Skeletal muscle tissue (tissue), 4 donors: ENCODE data around the gene GFPT2. TPM values are rescaled to one million over a fixed set of nuclear protein-coding genes. Genes with fewer than 3 reads are reported as not detected.

Experiments
- H3K27ac ChIP-seq: one replicate; pipeline ENCODE4 v1.7.0; 2013; ENCODE audit warnings: mild to moderate bottlenecking, low read depth, low read length, inconsistent platforms
- H3K27me3 ChIP-seq, 3 donors: one replicate each; pipeline ENCODE4 v1.7.0; 2013; ENCODE audit warnings: low read length in 3 of 3; ENCODE audit not compliant: control insufficient read depth in 3 of 3, insufficient read depth in 3 of 3
- H3K36me3 ChIP-seq, 3 donors: one replicate each; pipeline ENCODE4 v1.7.0; 2013; ENCODE audit warnings: low read length in 3 of 3; ENCODE audit not compliant: control insufficient read depth in 3 of 3, insufficient read depth in 3 of 3
- H3K4me1 ChIP-seq, 3 donors: one replicate each; pipeline ENCODE4 v1.7.0; 2013; ENCODE audit warnings: low read length in 3 of 3, mild to moderate bottlenecking in 3 of 3; ENCODE audit not compliant: control insufficient read depth in 3 of 3, insufficient read depth in 3 of 3
- H3K4me3 ChIP-seq, 3 donors: one replicate each; pipeline ENCODE4 v1.7.0; 2013; ENCODE audit warnings: low read length in 3 of 3
- H3K9ac ChIP-seq, 3 donors: one replicate each; pipeline ENCODE4 v1.7.0; 2013; ENCODE audit warnings: low read length in 3 of 3, mild to moderate bottlenecking in 3 of 3, moderate library complexity in 2 of 3, low read depth in 1 of 3
- H3K9me3 ChIP-seq, 3 donors: one replicate each; pipeline ENCODE4 v1.7.0; 2013; ENCODE audit warnings: low read length in 3 of 3; ENCODE audit not compliant: control insufficient read depth in 3 of 3
- total RNA-seq: library from RNA; depleted of rRNA; stranded (reverse); fragments of >200 nt; gene quantifications from one replicate; pipeline ENCODE4 v1.2.3, GENCODE V29; 2014
- donor health status: Osteomylitis.

The GFPT2 gene
- 9.9 TPM for total RNA-seq

DNA sequence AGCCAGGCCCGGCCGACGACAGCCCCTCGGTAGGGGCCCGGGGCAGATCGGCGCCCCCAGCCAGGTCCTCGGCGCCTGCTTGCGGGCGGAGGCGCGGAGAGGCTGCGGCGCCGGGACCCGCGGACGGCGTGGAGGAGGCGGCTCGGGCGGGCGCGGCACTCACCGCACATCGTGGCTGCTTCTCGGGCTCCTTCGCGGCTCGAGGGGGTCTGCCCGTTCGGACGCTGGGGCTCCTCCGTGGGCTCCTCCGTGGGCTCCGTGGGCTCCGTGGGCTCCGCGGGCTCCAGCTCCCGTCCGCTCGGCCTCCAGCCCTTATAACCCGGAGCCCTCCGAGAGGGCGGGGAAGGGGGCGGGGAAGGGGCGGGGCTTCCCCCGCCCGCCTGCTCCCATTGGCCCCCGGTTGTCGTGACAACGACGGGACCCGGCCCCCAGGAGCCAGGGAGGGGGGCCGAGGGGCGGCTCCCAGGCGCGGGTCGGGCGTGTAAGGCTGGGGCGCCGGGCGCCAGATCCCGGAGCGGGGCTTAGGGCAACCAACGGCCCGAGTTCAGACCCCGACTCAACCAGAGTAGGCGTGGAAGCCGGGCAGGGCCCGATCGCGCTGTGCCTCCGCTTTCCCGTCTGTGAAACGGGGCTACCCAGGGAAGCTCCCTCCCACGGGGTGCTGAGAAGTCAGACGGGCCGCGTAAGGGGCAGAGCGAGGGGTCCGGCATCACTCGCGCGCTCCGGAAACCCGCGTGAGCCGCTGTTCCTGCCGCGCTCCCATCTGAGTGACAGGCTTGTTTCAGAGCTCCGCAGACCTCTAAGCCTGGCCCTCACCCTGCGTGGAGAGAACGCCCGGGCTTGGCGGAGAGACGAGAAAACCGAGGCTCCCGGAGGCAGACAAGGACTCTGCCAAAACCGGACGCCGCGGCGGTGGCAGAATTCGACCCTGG is at the start of gene GFPT2:
TSS of gene GFPT2 (minus strand) at position 289 of the 932 bp plus-strand sequence. CDS start at position 170, 119 bp downstream.
- H3K9ac ChIP-seq: peak within 1 kb of the TSS; percentile 57 to 66 (median 62)
- peak within 1 kb of the TSS; percentile 60 for H3K27ac ChIP-seq
- peaks cover 19 to 44% (median 40%) of the 10 kb centered on the region in 3 donors for H3K27me3 ChIP-seq
- no peaks in the 10 kb centered on the region for H3K36me3 ChIP-seq
- peak within 1 kb of the TSS; percentile 67 to 72 (median 70) for H3K4me3 ChIP-seq
- H3K9me3 ChIP-seq: no peaks in the 10 kb centered on the region
- peaks cover 6 to 14% (median 11%) of the 10 kb centered on the region in 3 donors for H3K4me1 ChIP-seq

DNA sequence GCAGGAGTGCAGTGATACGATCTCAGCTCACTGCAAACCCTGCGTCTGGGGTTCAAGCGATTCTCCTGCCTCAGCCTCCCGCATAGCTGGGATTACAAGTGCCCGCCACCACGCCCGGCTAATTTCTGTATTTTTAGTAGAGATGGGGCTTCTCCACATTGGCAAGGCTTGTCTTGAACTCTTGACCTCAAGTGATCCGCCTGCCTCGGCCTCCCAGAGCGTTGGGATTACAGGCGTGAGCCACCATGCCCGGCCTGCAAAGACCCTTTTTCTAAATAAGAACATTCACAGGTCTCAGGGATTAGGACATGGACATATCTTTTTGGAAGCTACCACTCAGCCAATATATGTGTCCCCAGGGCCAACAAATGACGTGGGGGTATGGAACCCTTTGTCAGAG is 49.6 kb upstream of the GFPT2 start:
- Histone ChIP-seq H3K27me3 (no peaks in the 10 kb centered on the region), H3K36me3 (no peaks in the 10 kb centered on the region), H3K4me1 (no peaks in the 10 kb centered on the region), H3K9me3 (peaks cover 3 to 4% (median 4%) of the 10 kb centered on the region in 3 donors), H3K27ac (no peak overlapping the region), H3K4me3 (no peak overlapping the region), H3K9ac (no peak overlapping the region)

DNA sequence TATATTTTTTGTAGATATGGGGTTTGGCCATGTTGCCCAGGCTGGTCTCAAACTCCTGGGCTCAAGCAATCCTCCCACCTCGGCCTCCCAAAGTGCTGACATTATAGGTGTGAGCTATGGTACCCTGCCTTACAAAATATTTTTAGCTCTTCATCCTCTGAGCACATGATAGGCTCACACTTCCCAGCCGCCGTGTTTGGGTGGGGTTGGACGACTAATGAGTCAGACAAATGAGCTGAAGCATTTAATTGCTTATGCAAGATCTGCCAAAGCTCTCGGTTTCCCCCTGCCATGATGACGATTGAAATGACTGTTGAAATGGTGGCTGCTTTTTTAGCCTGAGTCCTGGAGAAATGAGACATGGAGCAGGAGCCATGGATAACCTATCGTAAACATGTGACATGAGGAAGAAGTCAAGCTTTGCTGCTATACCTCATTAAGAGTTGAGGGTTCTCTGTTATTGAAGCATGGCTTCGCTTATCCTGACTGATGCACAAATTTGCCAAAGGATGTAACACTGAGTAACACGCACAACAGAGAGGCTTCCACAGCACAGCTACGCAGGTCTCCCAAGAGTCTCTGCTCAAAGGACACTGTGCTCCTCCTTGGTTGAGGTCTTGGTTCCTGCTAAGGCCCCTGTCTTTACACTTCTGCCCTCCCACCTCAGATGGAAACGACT is 48.2 kb upstream of the GFPT2 start:
- Histone ChIP-seq H3K27me3 (no peaks in the 10 kb centered on the region), H3K9me3 (peaks cover 3 to 4% (median 4%) of the 10 kb centered on the region in 3 donors), H3K9ac (no peak overlapping the region), H3K4me1 (no peaks in the 10 kb centered on the region), H3K27ac (no peak overlapping the region), H3K4me3 (no peak overlapping the region), H3K36me3 (no peaks in the 10 kb centered on the region)

DNA sequence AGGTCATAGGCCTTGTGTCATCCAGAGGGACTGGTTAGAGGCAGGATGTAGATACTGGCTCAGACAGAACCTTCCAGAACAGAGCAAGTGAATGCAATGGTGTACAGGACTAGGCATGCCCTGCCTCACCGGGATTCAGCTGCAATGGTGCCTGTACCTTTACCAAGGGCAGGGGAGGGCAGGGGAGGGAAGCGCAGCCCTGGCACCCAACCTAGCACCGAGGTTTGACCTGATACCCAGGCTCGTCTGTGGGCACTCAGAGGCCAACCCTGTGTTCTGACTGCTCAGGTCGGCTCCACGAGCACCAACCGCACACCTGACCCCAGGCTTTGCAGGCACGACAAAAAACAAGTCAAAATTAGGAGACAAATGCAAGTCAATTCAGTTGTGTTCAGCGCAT is 47.3 kb upstream of the GFPT2 start:
- H3K9me3 ChIP-seq: peaks cover 3 to 4% (median 4%) of the 10 kb centered on the region in 3 donors
- H3K4me3 ChIP-seq: no peak overlapping the region
- no peaks in the 10 kb centered on the region for H3K36me3 ChIP-seq
- no peaks in the 10 kb centered on the region for H3K27me3 ChIP-seq
- no peak overlapping the region for H3K9ac ChIP-seq
- H3K27ac ChIP-seq: no peak overlapping the region
- no peaks in the 10 kb centered on the region for H3K4me1 ChIP-seq

DNA sequence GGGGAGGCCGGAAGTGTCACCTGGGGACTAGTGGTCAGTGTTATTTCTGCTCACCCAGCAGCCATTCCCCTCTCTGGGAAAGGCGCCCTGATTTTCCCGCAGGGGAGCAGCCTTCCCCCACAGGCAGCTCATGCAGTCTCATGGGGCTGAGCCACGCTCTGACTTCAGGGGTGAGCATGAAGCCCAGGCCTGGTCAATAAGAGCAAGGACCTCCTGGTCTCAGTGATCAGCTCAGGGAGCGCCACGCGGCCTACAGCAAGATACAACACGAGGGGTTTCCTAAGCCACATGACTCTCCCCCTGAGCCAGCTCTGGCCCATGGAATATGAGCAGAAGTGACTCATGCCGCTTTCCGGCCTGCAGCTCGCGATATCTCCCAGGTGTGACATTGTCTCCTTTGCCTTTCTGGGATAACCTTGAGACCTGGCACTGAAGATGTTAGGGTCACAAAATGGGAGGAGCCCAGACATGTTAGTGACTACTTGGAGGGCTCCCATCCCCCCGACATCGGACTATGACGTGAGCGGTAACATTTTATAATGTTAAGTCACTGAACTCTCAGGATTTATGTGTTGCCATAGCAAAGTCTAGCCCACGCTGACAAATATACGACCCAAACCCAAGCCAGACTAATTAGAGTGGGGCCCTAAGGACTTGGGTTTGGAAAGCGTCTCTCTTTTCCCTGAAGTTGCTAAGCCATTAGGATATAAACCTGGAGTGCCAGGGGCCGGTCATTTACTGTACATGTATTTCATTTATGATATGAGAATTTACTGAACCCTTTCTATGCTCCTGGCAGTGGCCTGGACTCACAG is 46.5 kb upstream of the GFPT2 start:
- Histone ChIP-seq H3K4me3 (no peak overlapping the region), H3K4me1 (no peaks in the 10 kb centered on the region), H3K27me3 (no peaks in the 10 kb centered on the region), H3K9ac (no peak overlapping the region), H3K9me3 (peaks cover 3 to 4% (median 4%) of the 10 kb centered on the region in 3 donors), H3K27ac (peak overlapping the region; percentile 40), H3K36me3 (no peaks in the 10 kb centered on the region)

DNA sequence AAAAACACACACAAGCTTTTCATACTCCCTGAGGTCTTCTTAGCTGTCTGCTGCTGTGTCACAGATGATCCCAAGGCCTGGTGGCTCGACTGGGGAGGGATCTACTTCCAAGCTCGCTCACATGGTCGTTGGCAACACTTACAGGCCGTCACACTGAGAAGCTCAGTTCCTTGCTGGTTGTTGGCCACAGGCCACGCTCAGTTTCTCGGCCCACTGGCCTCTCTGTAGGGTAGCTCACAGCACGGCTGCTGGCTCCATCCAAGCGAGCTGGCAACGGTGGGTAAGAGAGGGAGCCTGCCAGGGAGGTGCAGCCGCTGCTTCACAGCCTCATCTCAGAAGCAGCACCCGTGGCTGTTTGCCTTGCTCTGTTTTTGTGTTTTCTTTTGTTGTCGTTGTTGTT is 43.8 kb upstream of the GFPT2 start:
- Histone ChIP-seq H3K4me3 (no peak overlapping the region), H3K4me1 (no peaks in the 10 kb centered on the region), H3K27me3 (no peaks in the 10 kb centered on the region), H3K27ac (no peak overlapping the region), H3K9ac (no peak overlapping the region), H3K9me3 (peaks cover 0 to 4% (median 4%) of the 10 kb centered on the region in 3 donors), H3K36me3 (no peaks in the 10 kb centered on the region)

DNA sequence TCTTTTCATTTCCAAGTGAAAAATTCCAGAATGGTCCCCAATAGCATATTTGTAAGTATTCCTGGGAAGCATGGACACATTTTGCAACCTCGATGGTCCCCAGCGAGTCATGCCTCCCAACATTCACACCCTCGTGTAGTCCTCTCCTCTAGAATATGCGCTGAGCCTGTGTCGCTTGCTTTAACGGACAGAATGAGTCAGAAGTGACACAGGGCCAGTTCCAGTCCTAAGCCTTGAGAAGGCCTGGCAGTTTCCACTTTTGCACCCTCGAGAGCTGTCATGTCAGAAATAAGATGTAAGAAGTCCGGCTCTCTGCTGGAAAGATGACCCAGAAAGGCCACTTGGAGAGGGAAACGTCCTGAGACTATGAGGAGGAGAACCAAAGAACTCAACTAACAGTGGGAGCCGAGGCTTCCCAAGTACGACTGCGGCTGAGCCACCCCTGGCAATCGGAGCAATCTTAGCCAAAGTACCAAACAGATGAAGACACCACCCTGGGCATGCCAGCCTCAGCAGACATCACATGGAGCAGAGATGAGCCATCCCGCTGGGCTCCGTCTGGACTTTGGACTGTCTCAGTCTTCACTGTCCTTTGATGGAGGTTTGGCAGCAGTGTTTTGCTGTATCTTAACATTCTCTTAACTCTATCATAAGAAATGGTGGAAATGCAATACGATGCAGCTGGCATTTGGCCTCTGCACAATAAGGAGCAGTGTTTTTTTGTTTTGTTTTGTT is 42.6 kb upstream of the GFPT2 start:
- Histone ChIP-seq H3K27ac (no peak overlapping the region), H3K27me3 (no peaks in the 10 kb centered on the region), H3K9me3 (no peaks in the 10 kb centered on the region), H3K9ac (no peak overlapping the region), H3K4me1 (no peaks in the 10 kb centered on the region), H3K4me3 (no peak overlapping the region), H3K36me3 (no peaks in the 10 kb centered on the region)

DNA sequence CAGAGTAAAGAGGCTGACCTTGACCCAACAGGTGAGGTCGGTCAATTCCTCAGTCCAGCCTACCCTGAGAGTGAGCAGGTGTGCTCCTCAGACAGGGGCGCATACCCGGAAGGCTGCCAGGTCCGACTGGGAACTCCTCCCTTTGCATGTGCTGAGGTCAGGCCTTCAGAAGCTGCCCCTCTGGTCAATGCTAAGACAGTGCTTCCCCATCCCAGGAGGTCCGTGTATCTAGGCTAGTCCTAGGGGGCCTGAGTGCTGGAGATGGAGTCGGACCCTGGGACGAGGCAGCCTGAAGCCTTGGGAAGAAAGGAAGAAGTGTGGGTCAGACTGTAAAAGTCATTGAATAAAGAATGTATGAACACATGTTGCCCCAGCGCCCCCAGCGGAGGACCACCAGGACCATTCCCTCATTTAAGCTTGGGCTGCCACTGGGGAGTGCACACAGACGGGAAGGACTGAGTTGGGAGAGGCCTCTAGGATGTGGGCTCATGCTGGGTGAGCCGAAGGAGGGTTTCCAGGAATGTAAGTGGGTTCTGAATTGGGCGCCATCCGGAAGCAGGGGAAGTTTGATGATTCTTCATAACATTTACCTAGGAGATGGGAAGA is 41.0 kb upstream of the GFPT2 start:
- Histone ChIP-seq H3K4me1 (no peaks in the 10 kb centered on the region), H3K9ac (no peak overlapping the region), H3K4me3 (no peak overlapping the region), H3K27ac (no peak overlapping the region), H3K9me3 (no peaks in the 10 kb centered on the region), H3K27me3 (no peaks in the 10 kb centered on the region), H3K36me3 (no peaks in the 10 kb centered on the region)

DNA sequence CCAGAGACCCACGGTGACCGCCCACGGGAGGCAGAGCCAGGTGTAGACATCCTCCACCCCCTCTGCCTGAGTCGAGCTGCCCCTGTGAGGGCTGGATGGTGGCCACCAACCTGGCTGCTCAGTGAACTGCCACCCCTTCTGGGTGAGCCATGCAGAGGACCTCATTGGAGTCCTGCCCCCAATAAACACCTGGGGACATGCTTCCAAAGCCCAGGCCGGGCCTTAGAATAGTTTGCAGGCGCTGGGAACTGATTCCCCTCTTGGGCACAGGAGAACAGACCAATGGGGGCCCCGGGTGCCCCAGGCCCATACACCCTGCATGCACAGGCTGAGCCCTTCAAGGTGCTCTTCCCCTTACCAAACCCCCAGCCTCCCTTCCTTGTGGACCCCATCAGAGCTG is 38.1 kb upstream of the GFPT2 start:
- H3K27ac ChIP-seq: no peak overlapping the region
- no peaks in the 10 kb centered on the region for H3K9me3 ChIP-seq
- no peaks in the 10 kb centered on the region for H3K36me3 ChIP-seq
- H3K4me1 ChIP-seq: no peaks in the 10 kb centered on the region
- no peak overlapping the region for H3K9ac ChIP-seq
- no peak overlapping the region for H3K4me3 ChIP-seq
- H3K27me3 ChIP-seq: no peaks in the 10 kb centered on the region
